ENCODE results near the gene CR1L. TPM values are rescaled to one million over a fixed set of nuclear protein-coding genes. Genes with fewer than 3 reads are reported as not detected.

CR1L gene
- total and polyA plus RNA-seq, 2 donors (not counting 1 experiment from before 2014, with no cell fraction given): not detected

GRCh38 chr1:207649210-207649753, 4.3 kb downstream of the CR1L start:
- peaks cover 8% of the 10 kb centered on the region for H3K27me3 ChIP-seq (ENCODE audit: control insufficient read depth, insufficient read depth, low read length)

GRCh38 chr1:207649865-207650580, 5.1 kb downstream of the CR1L start:
- Histone ChIP-seq H3K4me1 (ENCODE audit: control insufficient read depth, extremely low read depth, insufficient read depth, low read length) (no peaks in the 10 kb centered on the region), H3K36me3 (ENCODE audit: control insufficient read depth, insufficient read depth, low read length) (no peaks in the 10 kb centered on the region), H3K27me3 (ENCODE audit: control insufficient read depth, insufficient read depth, low read length) (peaks cover 8% of the 10 kb centered on the region), H3K9me3 (ENCODE audit: control insufficient read depth, insufficient read depth, low read depth, low read length) (no peaks in the 10 kb centered on the region), H4K20me1 (ENCODE audit: control insufficient read depth, extremely low read depth, insufficient read depth, low read length) (no peaks in the 10 kb centered on the region), H3K9ac (ENCODE audit: insufficient read depth, low read length) (no peak overlapping the region), H3K79me2 (ENCODE audit: control insufficient read depth, insufficient read depth, low read length) (no peaks in the 10 kb centered on the region), H3K4me3 (replicated peaks in 1 of 4; ENCODE audit: control extremely low read depth in 1 of 4, insufficient read depth in 1 of 4, low read depth in 3 of 4, low read length in 4 of 4) (no peak overlapping the region), H3K27ac (ENCODE audit: insufficient read depth, low read length) (no peak overlapping the region), H3K4me2 (ENCODE audit: extremely low read depth, insufficient read depth, low read length) (no peak overlapping the region), H2AFZ (ENCODE audit: low read length) (no peak overlapping the region)
- no peak for DNase-seq (ENCODE audit: low read depth in 2 of 2)
- TF ChIP-seq EZH2 (IDR thresholded peaks at IDR 0.05; ENCODE audit: low read length, missing control alignments) (no peak), CTCF (conservative IDR thresholded peaks at IDR 0.05 in 1 of 2, IDR thresholded peaks at IDR 0.05 in 1 of 2; ENCODE audit: low read depth in 1 of 2, low read length in 2 of 2) (no peak)

More at GRCh38 chr1:207649210-207649753, 4.3 kb downstream of the CR1L start:
- Histone ChIP-seq H3K27ac (ENCODE audit: insufficient read depth, low read length) (no peak overlapping the region), H2AFZ (ENCODE audit: low read length) (no peak overlapping the region), H3K36me3 (ENCODE audit: control insufficient read depth, insufficient read depth, low read length) (no peaks in the 10 kb centered on the region), H3K4me2 (ENCODE audit: extremely low read depth, insufficient read depth, low read length) (no peak overlapping the region), H4K20me1 (ENCODE audit: control insufficient read depth, extremely low read depth, insufficient read depth, low read length) (no peaks in the 10 kb centered on the region), H3K4me1 (ENCODE audit: control insufficient read depth, extremely low read depth, insufficient read depth, low read length) (no peaks in the 10 kb centered on the region), H3K4me3 (replicated peaks in 1 of 4; ENCODE audit: control extremely low read depth in 1 of 4, insufficient read depth in 1 of 4, low read depth in 3 of 4, low read length in 4 of 4) (no peak overlapping the region), H3K79me2 (ENCODE audit: control insufficient read depth, insufficient read depth, low read length) (no peaks in the 10 kb centered on the region), H3K9ac (ENCODE audit: insufficient read depth, low read length) (no peak overlapping the region), H3K9me3 (ENCODE audit: control insufficient read depth, insufficient read depth, low read depth, low read length) (no peaks in the 10 kb centered on the region)
- TF ChIP-seq CTCF (conservative IDR thresholded peaks at IDR 0.05 in 1 of 2, IDR thresholded peaks at IDR 0.05 in 1 of 2; ENCODE audit: low read depth in 1 of 2, low read length in 2 of 2) (no peak), EZH2 (IDR thresholded peaks at IDR 0.05; ENCODE audit: low read length, missing control alignments) (no peak)
- no peak for DNase-seq (ENCODE audit: low read depth in 2 of 2)

GRCh38 chr1:207651583-207651982, 6.7 kb downstream of the CR1L start:
- TF ChIP-seq CTCF (conservative IDR thresholded peaks at IDR 0.05 in 1 of 2, IDR thresholded peaks at IDR 0.05 in 1 of 2; ENCODE audit: low read depth in 1 of 2, low read length in 2 of 2) (no peak), EZH2 (IDR thresholded peaks at IDR 0.05; ENCODE audit: low read length, missing control alignments) (no peak)
- H3K27me3 ChIP-seq (ENCODE audit: control insufficient read depth, insufficient read depth, low read length): peaks cover 8% of the 10 kb centered on the region
- no peak for DNase-seq (ENCODE audit: low read depth in 2 of 2)

More at GRCh38 chr1:207651583-207651982, 6.7 kb downstream of the CR1L start:
- no peak overlapping the region for H3K27ac ChIP-seq (ENCODE audit: insufficient read depth, low read length)
- H3K4me3 ChIP-seq (replicated peaks in 1 of 4; ENCODE audit: control extremely low read depth in 1 of 4, insufficient read depth in 1 of 4, low read depth in 3 of 4, low read length in 4 of 4): no peak overlapping the region
- no peaks in the 10 kb centered on the region for H3K79me2 ChIP-seq (ENCODE audit: control insufficient read depth, insufficient read depth, low read length)
- H3K9me3 ChIP-seq (ENCODE audit: control insufficient read depth, insufficient read depth, low read depth, low read length): no peaks in the 10 kb centered on the region
- H3K4me1 ChIP-seq (ENCODE audit: control insufficient read depth, extremely low read depth, insufficient read depth, low read length): no peaks in the 10 kb centered on the region
- no peak overlapping the region for H3K9ac ChIP-seq (ENCODE audit: insufficient read depth, low read length)
- H3K36me3 ChIP-seq (ENCODE audit: control insufficient read depth, insufficient read depth, low read length): no peaks in the 10 kb centered on the region
- no peak overlapping the region for H2AFZ ChIP-seq (ENCODE audit: low read length)
- H4K20me1 ChIP-seq (ENCODE audit: control insufficient read depth, extremely low read depth, insufficient read depth, low read length): no peaks in the 10 kb centered on the region
- H3K4me2 ChIP-seq (ENCODE audit: extremely low read depth, insufficient read depth, low read length): no peak overlapping the region
